H1 (cell line): ENCODE data around the gene ZNHIT3. TPM values are rescaled to one million over a fixed set of nuclear protein-coding genes. Genes with fewer than 3 reads are reported as not detected.

Source experiments
- CTCF ChIA-PET: fragments of 300-600 bp; sonication (Branson Sonifier 250); formaldehyde crosslinking; loops from one replicate; lab custom pipeline; 2021; ENCODE audit not compliant: partially characterized antibody; lab: Charles Lee
- POLR2A ChIA-PET: fragments of 300-600 bp; sonication (Branson Sonifier 250); formaldehyde crosslinking; loops from one replicate; lab custom pipeline; 2021; ENCODE audit warnings: inconsistent platforms; ENCODE audit not compliant: partially characterized antibody; lab: Charles Lee
- DNase-seq, 2 experiments: peaks; one replicate each; pipeline versions ENCODE4 v3.0.0 to v3.0.0-alpha.2; 2010 to 2022; ENCODE audit warnings: low spot score in 2 of 2, low read depth in 1 of 2, mixed read lengths in 1 of 2
- FAIRE-seq: peaks from 2 replicates; lab custom pipeline; 2011; peaks lifted over from hg19 to GRCh38; lab: Jason Lieb, UNC
- H2AFZ ChIP-seq: 2 replicates; pipeline ENCODE4 v1.8.1; 2012; ENCODE audit warnings: low read length, inconsistent platforms
- H2AK5ac ChIP-seq: 2 replicates; pipeline ENCODE4 v1.6.1; 2013; ENCODE audit warnings: low read depth, low read length
- H2BK120ac ChIP-seq: replicated peaks from 2 replicates; pipeline ENCODE3; 2013; ENCODE audit warnings: low read depth, low read length, inconsistent platforms
- H2BK12ac ChIP-seq: 2 replicates; pipeline ENCODE4 v1.6.1; 2013; ENCODE audit warnings: low read depth, low read length
- H2BK15ac ChIP-seq: 2 replicates; pipeline ENCODE4 v1.6.1; 2013; ENCODE audit warnings: low read length
- H2BK20ac ChIP-seq: 2 replicates; pipeline ENCODE4 v1.6.1; 2013; ENCODE audit warnings: low read length
- H2BK5ac ChIP-seq: 2 replicates; pipeline ENCODE4 v1.6.1; 2013; ENCODE audit warnings: low read depth, low read length
- H3K14ac ChIP-seq: 2 replicates; pipeline ENCODE4 v1.6.1; 2013; ENCODE audit warnings: inconsistent platforms; ENCODE audit not compliant: insufficient read length
- H3K18ac ChIP-seq: 2 replicates; pipeline ENCODE4 v1.6.1; 2013; ENCODE audit warnings: low read length; ENCODE audit errors: extremely low read depth
- H3K23ac ChIP-seq: 2 replicates; pipeline ENCODE4 v1.6.1; 2013; ENCODE audit warnings: inconsistent platforms; ENCODE audit not compliant: insufficient read length
- H3K23me2 ChIP-seq: 2 replicates; pipeline ENCODE4 v1.6.1; 2013; ENCODE audit warnings: low read depth, low read length
- H3K27ac ChIP-seq: 2 replicates; pipeline ENCODE4 v1.6.1; 2011; ENCODE audit warnings: low read depth, low read length, inconsistent platforms
- H3K27me3 ChIP-seq, 4 experiments: replicated peaks in 1 of 4; 1 replicate in 1 of 4; 2 replicates in 3 of 4; pipeline versions ENCODE4 v1.6.1 to v1.8.1; 2011 to 2013; ENCODE audit warnings: low read length in 3 of 4, mild to moderate bottlenecking in 3 of 4, inconsistent platforms in 2 of 4, mixed read lengths in 2 of 4, moderate library complexity in 1 of 4; ENCODE audit not compliant: control insufficient read depth in 3 of 4, insufficient read depth in 3 of 4; ENCODE audit errors: extremely low read depth in 1 of 4
- H3K36me3 ChIP-seq, 4 experiments: 2 replicates each; pipeline versions ENCODE4 v1.6.1 to v1.8.1; 2011 to 2013; ENCODE audit warnings: mild to moderate bottlenecking in 4 of 4, low read length in 3 of 4, moderate library complexity in 2 of 4, control low read depth in 1 of 4, inconsistent platforms in 1 of 4; ENCODE audit not compliant: insufficient read depth in 4 of 4, control insufficient read depth in 2 of 4
- H3K4ac ChIP-seq: replicated peaks from 2 replicates; pipeline ENCODE3; 2013; ENCODE audit warnings: low read length, low read depth, mixed read lengths, inconsistent platforms; ENCODE audit not compliant: insufficient read length
- H3K4me1 ChIP-seq, 4 experiments: replicated peaks in 1 of 4; 1 replicate in 1 of 4; 2 replicates in 3 of 4; pipeline versions ENCODE4 v1.6.1 to v1.8.1; 2011 to 2013; ENCODE audit warnings: low read length in 3 of 4, inconsistent platforms in 2 of 4, mixed read lengths in 1 of 4; ENCODE audit not compliant: insufficient read depth in 4 of 4, control insufficient read depth in 3 of 4
- H3K4me2 ChIP-seq, 2 experiments: 2 replicates each; pipeline versions ENCODE4 v1.6.1 to v1.8.1; 2011 to 2013; ENCODE audit warnings: low read depth in 2 of 2, low read length in 2 of 2, control low read depth in 1 of 2, inconsistent platforms in 1 of 2, mild to moderate bottlenecking in 1 of 2; ENCODE audit not compliant: insufficient read depth in 1 of 2
- H3K4me3 ChIP-seq, 4 experiments: fragments of 200-600, 300-600 bp in 1 of 4; sonication (generic), shearing (Covaris generic), sonication (Bioruptor Twin) in 1 of 4; 2 replicates each; pipeline versions ENCODE4 v1.5.1 to v1.8.1; 2011 to 2016; ENCODE audit warnings: low read length in 4 of 4, low read depth in 3 of 4, control low read depth in 2 of 4, inconsistent platforms in 2 of 4, mild to moderate bottlenecking in 2 of 4, mixed read lengths in 1 of 4, moderate library complexity in 1 of 4; ENCODE audit not compliant: insufficient read depth in 2 of 4; ENCODE audit errors: extremely low read depth in 1 of 4
- H3K56ac ChIP-seq: replicated peaks from 2 replicates; pipeline ENCODE3; 2013; ENCODE audit warnings: low read depth, mild to moderate bottlenecking, mixed read lengths, low read length, inconsistent platforms; ENCODE audit not compliant: insufficient read length
- H3K79me1 ChIP-seq: 2 replicates; pipeline ENCODE4 v1.6.1; 2013; ENCODE audit warnings: low read depth, low read length, control low read depth
- H3K79me2 ChIP-seq, 2 experiments: 2 replicates each; pipeline versions ENCODE4 v1.6.1 to v1.8.1; 2012 to 2013; ENCODE audit warnings: low read length in 2 of 2, mild to moderate bottlenecking in 2 of 2, inconsistent platforms in 1 of 2; ENCODE audit not compliant: insufficient read depth in 2 of 2, control insufficient read depth in 1 of 2
- H3K9ac ChIP-seq, 4 experiments: replicated peaks in 1 of 4; 1 replicate in 1 of 4; 2 replicates in 3 of 4; pipeline versions ENCODE4 v1.6.1 to v1.8.1; 2011 to 2013; ENCODE audit warnings: low read depth in 3 of 4, low read length in 3 of 4, control low read depth in 2 of 4, mild to moderate bottlenecking in 2 of 4, moderate library complexity in 2 of 4, inconsistent platforms in 1 of 4; ENCODE audit errors: extremely low read depth in 1 of 4
- H3K9me3 ChIP-seq, 2 experiments: 2 replicates each; pipeline versions ENCODE4 v1.6.1 to v1.8.1; 2012 to 2013; ENCODE audit warnings: mild to moderate bottlenecking in 2 of 2, moderate library complexity in 2 of 2, control low read depth in 1 of 2, inconsistent platforms in 1 of 2, low read depth in 1 of 2, low read length in 1 of 2, mixed read lengths in 1 of 2; ENCODE audit not compliant: insufficient read depth in 2 of 2
- H4K20me1 ChIP-seq, 2 experiments: replicated peaks in 1 of 2; 2 replicates each; pipeline versions ENCODE3 to v1.8.1; 2011 to 2013; ENCODE audit warnings: inconsistent platforms in 2 of 2, low read length in 2 of 2, mild to moderate bottlenecking in 1 of 2; ENCODE audit not compliant: insufficient read depth in 2 of 2, control insufficient read depth in 1 of 2
- H4K5ac ChIP-seq: 2 replicates; pipeline ENCODE4 v1.6.1; 2013; ENCODE audit warnings: low read length, low read depth, mixed read lengths, inconsistent platforms; ENCODE audit not compliant: insufficient read length
- H4K8ac ChIP-seq: 2 replicates; pipeline ENCODE4 v1.8.0; 2013; ENCODE audit warnings: mild to moderate bottlenecking, moderate library complexity, low read length, inconsistent platforms; ENCODE audit not compliant: insufficient read depth; ENCODE audit errors: extremely low read depth
- H4K91ac ChIP-seq: replicated peaks from 2 replicates; pipeline ENCODE3; 2013; ENCODE audit warnings: low read length, mixed read lengths, inconsistent platforms; ENCODE audit not compliant: insufficient read length
- E2F6 ChIP-seq: IDR thresholded peaks from 2 replicates; pipeline ENCODE4 v1.6.1; 2012; ENCODE audit warnings: inconsistent platforms
- EGR1 ChIP-seq: IDR thresholded peaks from 2 replicates; pipeline ENCODE4 v1.6.1; 2011; ENCODE audit warnings: low read depth, low read length, borderline replicate concordance
- GABPA ChIP-seq: IDR thresholded peaks from 2 replicates; pipeline ENCODE4 v1.6.1; 2011; ENCODE audit warnings: mild to moderate bottlenecking, low read length, moderate library complexity, borderline replicate concordance; ENCODE audit not compliant: insufficient read depth
- HDAC2 ChIP-seq, 2 experiments: fragments of 300-600 bp in 1 of 2; sonication (generic) in 1 of 2; IDR thresholded peaks; 2 replicates each; pipeline ENCODE4 v1.6.1; 2011 to 2012; ENCODE audit warnings: low read depth in 2 of 2, low read length in 2 of 2, mild to moderate bottlenecking in 2 of 2, moderate library complexity in 2 of 2, borderline replicate concordance in 1 of 2, inconsistent platforms in 1 of 2
- JUND ChIP-seq: IDR thresholded peaks from 2 replicates; pipeline ENCODE4 v1.6.1; 2011; ENCODE audit warnings: mild to moderate bottlenecking, improper control_type of control experiment, low read length
- POU5F1 ChIP-seq: IDR thresholded peaks from 2 replicates; pipeline ENCODE4 v1.6.1; 2011; ENCODE audit warnings: low read depth, mild to moderate bottlenecking, low read length, moderate library complexity
- TAF1 ChIP-seq: IDR thresholded peaks from 2 replicates; pipeline ENCODE4 v1.6.1; 2011; ENCODE audit warnings: mild to moderate bottlenecking, low read depth, low read length
- TAF7 ChIP-seq: optimal IDR thresholded peaks from 2 replicates; pipeline ENCODE3; 2011; ENCODE audit warnings: low read depth, mild to moderate bottlenecking, inconsistent platforms, low read length, moderate library complexity, borderline replicate concordance
- TCF12 ChIP-seq: IDR thresholded peaks from 2 replicates; pipeline ENCODE4 v1.6.1; 2011; ENCODE audit warnings: low read depth, mild to moderate bottlenecking, low read length
- WGBS, 2 experiments: shearing (Covaris generic) in 1 of 2; methylation state at CpG; one replicate each; pipeline versions ENCODE4 v1.1.6 to v1.1.7; 2013 to 2015; ENCODE audit warnings: low lambda C conversion rate in 2 of 2, mixed read lengths in 2 of 2, inconsistent platforms in 1 of 2, low coverage in 1 of 2, missing lambda C conversion rate in 1 of 2; ENCODE audit not compliant: insufficient replicate concordance in 2 of 2, insufficient coverage in 1 of 2, insufficient read length in 1 of 2; ENCODE audit errors: extremely low coverage in 1 of 2, missing lambda C conversion rate in 1 of 2; 5-methylcytosine and 5-hydroxymethylcytosine counted together
- polyA plus RNA-seq, 7 experiments: library from polyadenylated mRNA; depleted of rRNA in 3 of 7; stranded (reverse) in 5 of 7; unstranded in 2 of 7; fragments of >200 nt in 5 of 7; fragments of 200-250 nt in 2 of 7; gene quantifications; 1 replicate in 5 of 7; 2 replicates in 1 of 7; 4 replicates in 1 of 7; pipeline versions ENCODE4 v1.2.1 to v1.2.3, GENCODE V29; 2011 to 2013; ENCODE audit warnings: missing spikeins in 2 of 7, mixed read lengths in 2 of 7
- total RNA-seq: library from RNA; stranded (reverse); fragmentation: NEBNext Ultra II Directional; extraction: Animal tissue kit (Norgen Biotek cat#: 25700); gene quantifications from 2 replicates; pipeline ENCODE4 v1.2.1, GENCODE V29; 2021

ZNHIT3 gene
- total and polyA plus RNA-seq, 2 of the 8 experiments (the other 6 are each of a cell fraction or from before 2014, with no cell fraction given): 59.1 to 147 TPM

DNA sequence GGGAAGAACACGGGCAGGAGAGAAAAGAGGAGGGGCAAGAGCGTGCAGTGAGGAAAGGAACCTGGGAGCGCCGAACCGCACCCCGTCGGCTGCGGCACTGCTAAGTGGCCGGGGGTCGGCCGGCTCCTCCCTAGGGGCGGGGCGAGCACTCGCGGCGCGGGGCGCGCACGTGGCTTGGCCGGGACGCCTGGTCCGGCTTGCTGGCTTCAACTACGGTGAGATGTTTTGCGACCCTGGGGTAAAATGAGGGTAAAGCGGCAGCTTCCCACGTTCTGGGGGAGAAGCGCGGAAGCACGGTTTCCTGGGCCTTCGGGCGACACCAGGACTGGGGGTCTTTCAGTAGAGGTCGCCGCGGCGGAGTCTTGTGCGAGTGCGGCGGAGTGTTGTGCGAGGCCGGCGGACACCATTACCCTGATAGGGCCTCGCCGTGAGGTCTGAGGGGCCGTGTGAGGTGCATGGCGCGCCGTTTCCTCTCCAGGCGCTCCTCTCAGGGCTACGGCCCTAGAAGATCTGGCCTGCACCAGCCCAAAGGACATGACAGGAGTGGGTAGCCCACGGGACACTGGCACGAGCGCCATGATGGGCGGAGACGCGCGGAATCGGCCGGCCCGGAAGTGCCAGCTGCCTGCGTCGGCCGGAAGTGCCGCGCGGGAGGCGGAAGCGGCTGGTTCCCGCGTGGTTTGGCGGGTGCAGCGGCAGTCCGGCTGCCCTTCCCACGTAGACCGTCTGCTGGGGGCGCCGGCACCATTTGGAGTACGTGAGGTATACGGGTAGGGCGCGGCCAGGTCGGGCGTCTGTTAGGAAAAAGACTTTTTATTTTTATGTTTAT, 48.6 kb downstream of the ZNHIT3 start, which contains the start of the genes MYO19 and PIGW:
MYO19 (minus strand) TSS at position 29 of the 829 bp plus-strand sequence. CDS start 2,330 bp downstream, outside the sequence.
PIGW (plus strand) TSS at position 148 of the 829 bp plus-strand sequence. CDS start 2,115 bp downstream, outside the sequence.
- Histone ChIP-seq H3K23ac (no peak within 1 kb of the TSS), H2BK15ac (0 out of 2 replicates have a peak within 1 kb of the TSS, but pooled peaks have one; percentile 18), H2BK20ac (no peak within 1 kb of the TSS), H3K18ac (peak within 1 kb of the TSS; percentile 96), H3K56ac (peak within 1 kb of the TSS; percentile 93), H3K4me3 (peak within 1 kb of the TSS; percentile 84 to 96 (median 87)), H2BK5ac (peak within 1 kb of the TSS; percentile 97), H2AFZ (no peak within 1 kb of the TSS), H3K4me1 (peaks cover 3 to 6% (median 5%) of the 10 kb centered on the region in 4 experiments; a peak in 4 of 7 replicates), H3K9me3 (no peaks in the 10 kb centered on the region), H3K36me3 (peaks cover 27 to 48% (median 35%) of the 10 kb centered on the region in 4 experiments), H4K8ac (peak within 1 kb of the TSS; percentile 99), H3K23me2 (peaks cover 11% of the 10 kb centered on the region), H4K91ac (peak within 1 kb of the TSS; percentile 100), H3K4ac (peak within 1 kb of the TSS; percentile 99), H2AK5ac (peak within 1 kb of the TSS; percentile 89), H3K4me2 (peak within 1 kb of the TSS; percentile 77 to 92), H4K20me1 (peaks cover 0 to 3% of the 10 kb centered on the region in 2 experiments), H3K79me2 (peaks cover 0 to 37% of the 10 kb centered on the region in 2 experiments; a peak in 3 of 4 replicates), H2BK12ac (peak within 1 kb of the TSS; percentile 75; the same call in 1 of the 2 replicates), H3K14ac (no peak within 1 kb of the TSS), H3K27ac (peak within 1 kb of the TSS; percentile 95), H4K5ac (peak within 1 kb of the TSS; percentile 99), H3K27me3 (no peaks in the 10 kb centered on the region), H3K9ac (peak within 1 kb of the TSS; percentile 89 to 97 (median 96)), H3K79me1 (peaks cover 3% of the 10 kb centered on the region; the same call in 1 of the 2 replicates), H2BK120ac (peak within 1 kb of the TSS; percentile 67)
- FAIRE-seq (no peak), DNase-seq (peak; percentile 87 to 93)
- POLR2A ChIA-PET: interaction anchor here (0.8 to 4.9 kb wide), 29 partner anchors 8 to 1721 kb away, joined by 3 to 101 read pairs (median 4); partner anchors contain the start of genes DHRS11, GGNBP2 and ZNHIT3
- CTCF ChIA-PET: interaction anchor here (1.2 to 1.5 kb wide), 4 partner anchors 13 to 67 kb away, joined by 3 to 4 read pairs (median 4); partner anchors contain the start of gene MRM1
- 0% methylated on average over 76 of the region's 83 CpGs; no CpG with 5 or more reads in 1 of the 2 experiments for WGBS, 2 experiments
- peak; percentile 85 for TF ChIP-seq TAF1
- TF ChIP-seq E2F6: peak; percentile 63
- TF ChIP-seq GABPA: peak; percentile 89
- TF ChIP-seq JUND: no peak
- no peak for TF ChIP-seq TAF7
- TF ChIP-seq EGR1: peak; percentile 60; the same call in 1 of the 2 replicates
- no peak for TF ChIP-seq POU5F1
- peak; percentile 47 to 70; a peak in 1 of 4 replicates for TF ChIP-seq HDAC2 (IDR thresholded peaks at IDR 0.05; ENCODE audit: borderline replicate concordance in 1 of 2, low read depth in 2 of 2, low read length in 2 of 2)
- 0 out of 2 replicates have a peak, but pooled peaks have one; percentile 28 for TF ChIP-seq TCF12
